BE2C (cell line): ENCODE measurements around the gene ZRSR2.

Experiments
- DNase-seq: peaks from one replicate; pipeline ENCODE4 v3.0.0-alpha.2; 2020
- H3K27me3 ChIP-seq: fragments of 250-450 bp; sonication (Bioruptor Pico); 2 replicates; pipeline ENCODE4 v1.5.1; 2020; ENCODE audit warnings: mild to moderate bottlenecking
- H3K36me3 ChIP-seq: fragments of 250-450 bp; sonication (Bioruptor Pico); 2 replicates; pipeline ENCODE4 v1.5.1; 2020; ENCODE audit warnings: mild to moderate bottlenecking
- H3K4me1 ChIP-seq: fragments of 250-450 bp; sonication (Bioruptor Pico); 2 replicates; pipeline ENCODE4 v1.5.1; 2020
- H3K4me3 ChIP-seq: 2 replicates; pipeline ENCODE4 v1.5.1; 2011; ENCODE audit warnings: low read depth, low read length
- H3K9me3 ChIP-seq: fragments of 250-450 bp; sonication (Bioruptor Pico); 2 replicates; pipeline ENCODE4 v1.5.1; 2020
- CTCF ChIP-seq: IDR thresholded peaks from 2 replicates; pipeline ENCODE4 v1.5.1; 2012; ENCODE audit warnings: mild to moderate bottlenecking, low read depth, low read length

The ZRSR2 gene

GRCh38 chrX:15870310-15870709 is 80.0 kb downstream of the ZRSR2 start:
- no peak for DNase-seq
- Histone ChIP-seq H3K4me3 (no peak overlapping the region), H3K4me1 (no peaks in the 10 kb centered on the region), H3K27me3 (no peaks in the 10 kb centered on the region), H3K9me3 (no peaks in the 10 kb centered on the region), H3K36me3 (no peaks in the 10 kb centered on the region)
- TF ChIP-seq CTCF: no peak
